HepG2 (cell line): ENCODE data around the gene H3-3A. TPM values are rescaled to one million over a fixed set of nuclear protein-coding genes. Genes with fewer than 3 reads are reported as not detected.
"Not testable (repeated sequence)": the region's sequence is repeated elsewhere in the genome, so short reads cannot be mapped to it uniquely, and the experiment has no call there.

Source experiments
- ATAC-seq: fragments of 200-7000 bp; cut with Tn5 transposase; 3 replicates; pipeline ENCODE4 v1.9.1; 2020; ENCODE audit warnings: mild to moderate bottlenecking, moderate library complexity
- BruUV-seq: library from RNA; stranded (reverse); fragments of 400-500 nt; replicated peaks from 2 replicates; lab custom pipeline; 2021; lab: Mats Ljungman, UMichigan
- CTCF ChIA-PET: fragments of 300-600 bp; formaldehyde crosslinking; extraction: SDS; loops from one replicate; lab custom pipeline; 2021; ENCODE audit warnings: low total read pairs, inconsistent platforms, low intra/inter-chr PET ratio; lab: Yijun Ruan, JAX
- POLR2A ChIA-PET: fragments of 350-600 bp; sonication (Branson Sonifier 250); formaldehyde crosslinking; loops from one replicate; lab custom pipeline; 2020; ENCODE audit warnings: antibody characterized with exemption, inconsistent platforms; lab: Yijun Ruan, JAX
- DNase-seq: peaks from one replicate; pipeline ENCODE4 v3.0.0-alpha.2; 2015; ENCODE audit warnings: low spot score
- FAIRE-seq: peaks from 3 replicates; lab custom pipeline; 2011; peaks lifted over from hg19 to GRCh38; lab: Jason Lieb, UNC
- H2AFZ ChIP-seq: one replicate; pipeline ENCODE4 v1.6.1; 2011; ENCODE audit warnings: low read length, inconsistent platforms
- H3K27ac ChIP-seq: fragments of 300-600 bp; 3 replicates; pipeline ENCODE4 v1.8.0; 2011; ENCODE audit warnings: mixed run types, mild to moderate bottlenecking, mixed read lengths, low read length, inconsistent platforms; ENCODE audit not compliant: insufficient read depth; ENCODE audit errors: extremely low read length
- H3K27me3 ChIP-seq, 2 experiments: fragments of 200-600 bp in 1 of 2; 2 replicates in 1 of 2; 3 replicates in 1 of 2; pipeline versions ENCODE4 v1.6.0 to v1.8.0; 2011; ENCODE audit warnings: low read length in 2 of 2, mild to moderate bottlenecking in 2 of 2, moderate library complexity in 2 of 2, inconsistent platforms in 1 of 2; ENCODE audit not compliant: insufficient read depth in 2 of 2, control insufficient read depth in 1 of 2
- H3K36me3 ChIP-seq, 2 experiments: fragments of 200-600 bp in 1 of 2; replicated peaks in 1 of 2; 2 replicates in 1 of 2; 3 replicates in 1 of 2; pipeline versions ENCODE4 v1.5.1 to v1.8.0; 2011; ENCODE audit warnings: low read length in 2 of 2, inconsistent platforms in 1 of 2; ENCODE audit not compliant: insufficient read depth in 2 of 2, control insufficient read depth in 1 of 2
- H3K4me1 ChIP-seq: 2 replicates; pipeline ENCODE4 v1.5.1; 2012; ENCODE audit warnings: low read length, inconsistent platforms; ENCODE audit not compliant: insufficient read depth
- H3K4me2 ChIP-seq: 2 replicates; pipeline ENCODE4 v1.6.0; 2011; ENCODE audit warnings: low read depth, low read length, inconsistent platforms
- H3K4me3 ChIP-seq, 3 experiments: fragments of 200-600 bp in 1 of 3; sonication (generic), shearing (Covaris generic) in 1 of 3; replicated peaks in 1 of 3; 2 replicates each; pipeline ENCODE4 v1.5.1; 2011 to 2016; ENCODE audit warnings: low read length in 3 of 3, inconsistent platforms in 2 of 3, low read depth in 2 of 3, mild to moderate bottlenecking in 2 of 3, control low read depth in 1 of 3, mixed read lengths in 1 of 3; ENCODE audit not compliant: insufficient read depth in 1 of 3
- H3K79me2 ChIP-seq: one replicate; pipeline ENCODE4 v1.6.1; 2011; ENCODE audit warnings: low read length, inconsistent platforms; ENCODE audit not compliant: insufficient read depth
- H3K9ac ChIP-seq: 2 replicates; pipeline ENCODE4 v1.6.0; 2011; ENCODE audit warnings: mild to moderate bottlenecking, low read depth, low read length, inconsistent platforms; ENCODE audit not compliant: insufficient read depth
- H3K9me3 ChIP-seq: 2 replicates; pipeline ENCODE4 v1.5.1; 2012; ENCODE audit warnings: mild to moderate bottlenecking, low read length
- H4K20me1 ChIP-seq: 2 replicates; pipeline ENCODE4 v1.6.0; 2011; ENCODE audit warnings: inconsistent platforms, mild to moderate bottlenecking, low read length, moderate library complexity; ENCODE audit not compliant: insufficient read depth
- AGO2 ChIP-seq: fragments of 200-400 bp; formaldehyde crosslinking; optimal IDR thresholded peaks from 2 replicates; pipeline ENCODE3; 2017; ENCODE audit warnings: mild to moderate bottlenecking, low read depth, low read length, moderate library complexity
- CCDC6 ChIP-seq: sonication (generic); formaldehyde crosslinking; IDR thresholded peaks from 2 replicates; pipeline ENCODE4 v1.8.1; 2022; ENCODE audit warnings: mild to moderate bottlenecking, missing genetic modification reagents, moderate library complexity
- GZF1 ChIP-seq: sonication (generic); formaldehyde crosslinking; IDR thresholded peaks from 2 replicates; pipeline ENCODE4 v1.5.1; 2020; ENCODE audit warnings: mild to moderate bottlenecking, missing genetic modification reagents
- HNRNPK ChIP-seq: fragments of 200-400 bp; formaldehyde crosslinking; IDR thresholded peaks from 2 replicates; pipeline ENCODE4 v1.6.1; 2018; ENCODE audit warnings: low read length, low read depth, moderate library complexity, mild to moderate bottlenecking; ENCODE audit not compliant: poor library complexity, severe bottlenecking
- HNRNPL ChIP-seq: fragments of 200-400 bp; formaldehyde crosslinking; IDR thresholded peaks from 2 replicates; pipeline ENCODE4 v1.6.1; 2017; ENCODE audit warnings: mild to moderate bottlenecking, low read depth, low read length
- TBP ChIP-seq: sonication (generic); formaldehyde crosslinking; IDR thresholded peaks from 2 replicates; pipeline ENCODE4 v1.5.0; 2020; ENCODE audit warnings: missing genetic modification reagents
- TBX2 ChIP-seq: sonication (generic); formaldehyde crosslinking; IDR thresholded peaks from 2 replicates; pipeline ENCODE4 v1.5.0; 2020; ENCODE audit warnings: missing genetic modification reagents, mild to moderate bottlenecking, borderline replicate concordance
- ZFP37 ChIP-seq: sonication (generic); formaldehyde crosslinking; IDR thresholded peaks from 2 replicates; pipeline ENCODE4 v1.4.0; 2020; ENCODE audit warnings: missing genetic modification reagents, borderline replicate concordance
- ZNF724P ChIP-seq: sonication (generic); formaldehyde crosslinking; IDR thresholded peaks from 2 replicates; pipeline ENCODE4 v1.8.0; 2022; ENCODE audit warnings: missing genetic modification reagents, borderline replicate concordance
- WGBS: methylation state at CpG from one replicate; pipeline ENCODE4 v1.1.6; 2017; ENCODE audit warnings: low lambda C conversion rate; 5-methylcytosine and 5-hydroxymethylcytosine counted together
- in situ Hi-C: cut with HindIII; loops from 2 replicates; pipeline ENCODE4 v1.10.0; 2017; ENCODE audit warnings: low pct_unique_long_range_greater_than_20kb; ENCODE audit not compliant: extremely low pct_ligation_motif_present
- intact Hi-C: fragments of 100-400 bp; cut with micrococcal nuclease; formaldehyde crosslinking; loops from one replicate; pipeline ENCODE4 v1.10.0; 2022; ENCODE audit not compliant: unreplicated experiment
- polyA plus RNA-seq, 8 experiments: library from polyadenylated mRNA; depleted of rRNA in 3 of 8; stranded (reverse) in 7 of 8; unstranded in 1 of 8; fragments of >200 nt; fragmentation: Illumina TruSeq in 4 of 8; extraction: Trizol in 4 of 8; gene quantifications; 2 replicates each; pipeline versions ENCODE4 v1.2.1 to v1.2.3, GENCODE V29; 2011 to 2016; ENCODE audit warnings: low read depth in 4 of 8, missing spikeins in 1 of 8, mixed read lengths in 1 of 8; ENCODE audit not compliant: insufficient read depth in 1 of 8
- total RNA-seq, 5 experiments: library from RNA; depleted of rRNA; stranded (reverse); fragments of >200 nt; fragmentation: Illumina TruSeq; extraction: Trizol; gene quantifications; 2 replicates each; pipeline ENCODE4 v1.2.3, GENCODE V29; 2016; ENCODE audit warnings: low read depth in 1 of 5
- TF ChIP-seq, protein P1 (sequence below): IDR thresholded peaks from 2 replicates; pipeline ENCODE4 v1.6.1; 2016; ENCODE audit warnings: low read depth
- TF ChIP-seq, protein P2 (sequence below): sonication (generic); formaldehyde crosslinking; IDR thresholded peaks from 2 replicates; pipeline ENCODE4 v1.4.0; 2020; ENCODE audit warnings: mild to moderate bottlenecking, missing genetic modification reagents

H3-3A gene
- total and polyA plus RNA-seq, 2 of the 13 experiments (the other 11 are each of a cell fraction or from before 2014, with no cell fraction given): 221 to 320 TPM

DNA sequence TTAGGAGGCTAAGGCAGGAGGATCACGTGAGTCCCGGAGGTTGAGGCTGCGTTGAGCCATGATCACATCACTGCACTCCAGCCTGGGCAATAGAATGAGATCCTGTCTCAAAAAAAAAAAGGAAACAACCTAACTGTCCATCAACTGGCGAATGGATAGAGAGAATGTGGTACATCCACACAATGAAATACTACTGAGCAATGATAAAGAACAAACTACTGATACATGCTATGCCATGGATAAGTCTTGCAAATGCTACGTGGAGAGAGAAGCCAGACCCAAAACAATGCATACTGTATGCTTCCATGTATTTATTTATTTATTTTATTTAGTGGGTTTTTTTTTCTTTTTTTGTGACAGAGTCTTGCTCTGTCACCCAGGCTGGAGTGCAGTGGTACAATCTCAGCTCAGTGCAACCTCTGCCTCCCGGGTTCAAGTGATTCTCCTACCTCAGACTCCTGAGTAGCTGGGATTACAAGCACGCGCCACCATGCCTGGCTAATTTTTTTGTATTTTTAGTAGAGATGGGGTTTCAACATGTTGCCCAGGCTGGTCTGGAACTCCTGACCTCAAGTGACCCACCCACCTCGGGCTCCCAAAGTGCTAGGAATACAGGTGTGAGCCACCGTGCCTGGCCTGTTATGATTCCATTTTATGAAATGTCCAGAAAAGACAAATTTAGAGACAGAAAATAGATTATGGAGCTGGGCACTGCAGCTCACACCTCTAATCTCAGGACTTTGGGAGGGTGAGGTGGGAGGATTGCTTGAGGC is 29.7 kb downstream of the H3-3A start:
- H3K36me3 ChIP-seq, H3K4me1 ChIP-seq, in situ Hi-C loops, ATAC-seq, H3K4me2 ChIP-seq, CTCF ChIA-PET, FAIRE-seq, H3K79me2 ChIP-seq, POLR2A ChIA-PET, BruUV-seq, H3K9ac ChIP-seq, H4K20me1 ChIP-seq, H2AFZ ChIP-seq, H3K27ac ChIP-seq, intact Hi-C loops, DNase-seq, H3K4me3 ChIP-seq, H3K9me3 ChIP-seq, H3K27me3 ChIP-seq: not testable (repeated sequence)
- WGBS: 64% methylated on average over 10 of the region's 10 CpGs

DNA sequence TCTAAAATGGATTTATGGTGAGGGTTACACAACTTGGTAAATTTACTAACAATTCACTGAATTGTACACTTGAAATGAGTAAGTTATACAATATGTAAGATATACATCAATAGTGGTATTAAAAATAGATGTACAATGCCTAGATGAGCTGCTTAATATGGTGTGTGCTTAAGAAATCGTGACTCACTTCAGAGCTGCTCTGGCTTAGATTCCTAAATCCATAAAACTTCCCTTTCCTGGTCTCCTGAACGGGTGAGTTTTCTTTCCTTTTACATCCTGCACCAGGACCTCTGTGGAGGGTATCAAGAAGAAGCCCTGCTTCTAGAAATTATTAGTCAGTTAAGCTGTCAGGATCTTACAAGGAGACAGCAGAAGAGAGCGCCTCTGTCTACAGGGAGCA is 30.4 kb downstream of the H3-3A start:
- Histone ChIP-seq H3K27ac (no peak overlapping the region), H3K9ac (no peak overlapping the region), H2AFZ (no peak overlapping the region), H3K27me3 (0 out of 5 replicates have a peak, but pooled peaks cover 0 to 7% of the 10 kb centered on the region in 2 experiments), H3K4me2 (no peak overlapping the region), H3K36me3 (no peaks in the 10 kb centered on the region), H3K4me1 (peaks cover 6% of the 10 kb centered on the region; the same call in 1 of the 2 replicates), H3K79me2 (no peaks in the 10 kb centered on the region), H4K20me1 (no peaks in the 10 kb centered on the region), H3K4me3 (no peak overlapping the region), H3K9me3 (no peaks in the 10 kb centered on the region)
- no peak for ATAC-seq
- intact Hi-C loops: no loop called here
- no peak for DNase-seq
- CTCF ChIA-PET: no interaction called here
- in situ Hi-C loops: no loop called here
- no peak for FAIRE-seq
- no TSS peak for BruUV-seq
- POLR2A ChIA-PET: no interaction called here
- 29% methylated on average over 3 of the region's 3 CpGs for WGBS
- TF ChIP-seq CCDC6 (CRISPR knock-in tag) (no peak), GZF1 (no peak), TBX2 (no peak), ZFP37 (CRISPR knock-in tag) (no peak), HNRNPL (no peak), ZNF724P (CRISPR knock-in tag) (no peak), HNRNPK (no peak), AGO2 (no peak), TBP (CRISPR knock-in tag) (no peak)
- TF ChIP-seq, protein P1, sequence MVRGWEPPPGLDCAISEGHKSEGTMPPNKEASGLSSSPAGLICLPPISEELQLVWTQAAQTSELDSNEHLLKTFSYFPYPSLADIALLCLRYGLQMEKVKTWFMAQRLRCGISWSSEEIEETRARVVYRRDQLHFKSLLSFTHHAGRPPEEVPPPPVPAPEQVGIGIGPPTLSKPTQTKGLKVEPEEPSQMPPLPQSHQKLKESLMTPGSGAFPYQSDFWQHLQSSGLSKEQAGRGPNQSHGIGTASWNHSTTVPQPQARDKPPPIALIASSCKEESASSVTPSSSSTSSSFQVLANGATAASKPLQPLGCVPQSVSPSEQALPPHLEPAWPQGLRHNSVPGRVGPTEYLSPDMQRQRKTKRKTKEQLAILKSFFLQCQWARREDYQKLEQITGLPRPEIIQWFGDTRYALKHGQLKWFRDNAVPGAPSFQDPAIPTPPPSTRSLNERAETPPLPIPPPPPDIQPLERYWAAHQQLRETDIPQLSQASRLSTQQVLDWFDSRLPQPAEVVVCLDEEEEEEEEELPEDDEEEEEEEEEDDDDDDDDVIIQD: no peak
- TF ChIP-seq, protein P2, sequence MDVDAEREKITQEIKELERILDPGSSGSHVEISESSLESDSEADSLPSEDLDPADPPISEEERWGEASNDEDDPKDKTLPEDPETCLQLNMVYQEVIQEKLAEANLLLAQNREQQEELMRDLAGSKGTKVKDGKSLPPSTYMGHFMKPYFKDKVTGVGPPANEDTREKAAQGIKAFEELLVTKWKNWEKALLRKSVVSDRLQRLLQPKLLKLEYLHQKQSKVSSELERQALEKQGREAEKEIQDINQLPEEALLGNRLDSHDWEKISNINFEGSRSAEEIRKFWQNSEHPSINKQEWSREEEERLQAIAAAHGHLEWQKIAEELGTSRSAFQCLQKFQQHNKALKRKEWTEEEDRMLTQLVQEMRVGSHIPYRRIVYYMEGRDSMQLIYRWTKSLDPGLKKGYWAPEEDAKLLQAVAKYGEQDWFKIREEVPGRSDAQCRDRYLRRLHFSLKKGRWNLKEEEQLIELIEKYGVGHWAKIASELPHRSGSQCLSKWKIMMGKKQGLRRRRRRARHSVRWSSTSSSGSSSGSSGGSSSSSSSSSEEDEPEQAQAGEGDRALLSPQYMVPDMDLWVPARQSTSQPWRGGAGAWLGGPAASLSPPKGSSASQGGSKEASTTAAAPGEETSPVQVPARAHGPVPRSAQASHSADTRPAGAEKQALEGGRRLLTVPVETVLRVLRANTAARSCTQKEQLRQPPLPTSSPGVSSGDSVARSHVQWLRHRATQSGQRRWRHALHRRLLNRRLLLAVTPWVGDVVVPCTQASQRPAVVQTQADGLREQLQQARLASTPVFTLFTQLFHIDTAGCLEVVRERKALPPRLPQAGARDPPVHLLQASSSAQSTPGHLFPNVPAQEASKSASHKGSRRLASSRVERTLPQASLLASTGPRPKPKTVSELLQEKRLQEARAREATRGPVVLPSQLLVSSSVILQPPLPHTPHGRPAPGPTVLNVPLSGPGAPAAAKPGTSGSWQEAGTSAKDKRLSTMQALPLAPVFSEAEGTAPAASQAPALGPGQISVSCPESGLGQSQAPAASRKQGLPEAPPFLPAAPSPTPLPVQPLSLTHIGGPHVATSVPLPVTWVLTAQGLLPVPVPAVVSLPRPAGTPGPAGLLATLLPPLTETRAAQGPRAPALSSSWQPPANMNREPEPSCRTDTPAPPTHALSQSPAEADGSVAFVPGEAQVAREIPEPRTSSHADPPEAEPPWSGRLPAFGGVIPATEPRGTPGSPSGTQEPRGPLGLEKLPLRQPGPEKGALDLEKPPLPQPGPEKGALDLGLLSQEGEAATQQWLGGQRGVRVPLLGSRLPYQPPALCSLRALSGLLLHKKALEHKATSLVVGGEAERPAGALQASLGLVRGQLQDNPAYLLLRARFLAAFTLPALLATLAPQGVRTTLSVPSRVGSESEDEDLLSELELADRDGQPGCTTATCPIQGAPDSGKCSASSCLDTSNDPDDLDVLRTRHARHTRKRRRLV (CRISPR knock-in tag): no peak
